OCI-LY1 (cell line): ENCODE data around the gene C7orf25.

ENCODE experiments used
- CTCF ChIP-seq: fragments of 200-600 bp; sonication (generic), shearing (Covaris generic); IDR thresholded peaks from 2 replicates; pipeline ENCODE4 v1.5.1; 2017; ENCODE audit warnings: mild to moderate bottlenecking, antibody characterized with exemption, low read length, moderate library complexity, mixed read lengths
- EZH2 ChIP-seq: fragments of 200-600 bp; sonication (generic), shearing (Covaris generic); IDR thresholded peaks from 2 replicates; pipeline ENCODE4 v1.8.0; 2017; ENCODE audit warnings: borderline replicate concordance, mixed run types, mild to moderate bottlenecking, antibody characterized with exemption, low read length, moderate library complexity, mixed read lengths

- TF ChIP-seq CTCF (no peak), EZH2 (no peak)
Measured at GRCh38 chr7:42914421-42915045, 2.7 kb upstream of the C7orf25 start.
